K562 (cell line): ENCODE results near the gene CYP51A1. TPM values are rescaled to one million over a fixed set of nuclear protein-coding genes. Genes with fewer than 3 reads are reported as not detected.
A peak's percentile ranks its signal among the peaks of the same experiment; 100 is the strongest.

ENCODE experiments used
- CBFA2T3 ChIP-seq: fragments of 450-650 bp; IDR thresholded peaks from 2 replicates; pipeline ENCODE4 v1.6.1; 2017
- GATAD2B ChIP-seq: fragments of 450-650 bp; IDR thresholded peaks from 2 replicates; pipeline ENCODE4 v1.6.1; 2017; ENCODE audit warnings: mild to moderate bottlenecking, borderline replicate concordance
- HCFC1 ChIP-seq: IDR thresholded peaks from 2 replicates; pipeline ENCODE4 v1.6.1; 2012; ENCODE audit warnings: low read depth, low read length, improper control_type of control experiment
- HLTF ChIP-seq: fragments of 450-650 bp; IDR thresholded peaks from 2 replicates; pipeline ENCODE4 v1.6.1; 2016
- HMG20A ChIP-seq: fragments of 450-650 bp; formaldehyde crosslinking; conservative IDR thresholded peaks from 2 replicates; pipeline ENCODE4 v1.4.0; 2020; ENCODE audit warnings: mild to moderate bottlenecking, mixed read lengths
- HOXB6 ChIP-seq: fragments of 250-450 bp; sonication (Bioruptor Pico); IDR thresholded peaks from 2 replicates; pipeline ENCODE4 v1.5.1; 2022; ENCODE audit warnings: mild to moderate bottlenecking, borderline replicate concordance
- KLF13 ChIP-seq: fragments of 450-650 bp; IDR thresholded peaks from 2 replicates; pipeline ENCODE4 v1.6.1; 2016; ENCODE audit warnings: missing genetic modification characterization, low read depth, mild to moderate bottlenecking, missing compliant biosample characterization, moderate library complexity, borderline replicate concordance
- NFYB ChIP-seq: IDR thresholded peaks from 2 replicates; pipeline ENCODE4 v1.6.1; 2011; ENCODE audit warnings: mild to moderate bottlenecking, moderate library complexity; ENCODE audit not compliant: insufficient read length; ENCODE audit errors: extremely low read depth
- RAD21 ChIP-seq, 2 experiments: fragments of 250-450 bp in 1 of 2; fragments of 450-650 bp in 1 of 2; sonication (Bioruptor Pico) in 1 of 2; formaldehyde crosslinking in 1 of 2; IDR thresholded peaks in 1 of 2; conservative IDR thresholded peaks in 1 of 2; 2 replicates each; pipeline versions ENCODE4 v1.4.0 to v1.8.0; 2020 to 2022; ENCODE audit warnings: mild to moderate bottlenecking in 2 of 2, moderate library complexity in 1 of 2
- RBM17 ChIP-seq: fragments of 200-400 bp; formaldehyde crosslinking; IDR thresholded peaks from 2 replicates; pipeline ENCODE4 v1.6.1; 2017; ENCODE audit warnings: low read depth, mild to moderate bottlenecking, low read length, borderline replicate concordance
- polyA plus RNA-seq, 8 experiments: library from polyadenylated mRNA; depleted of rRNA in 4 of 8; stranded (reverse) in 5 of 8; unstranded in 3 of 8; fragments of >200 nt; fragmentation: Nextera tagmentation in 2 of 8; fragmentation: Illumina TruSeq in 1 of 8; extraction: Ambion mirVana in 2 of 8; extraction: Trizol in 1 of 8; gene quantifications; 2 replicates each; pipeline versions ENCODE4 v1.2.1 to v1.2.3, GENCODE V29; 2011 to 2014; ENCODE audit warnings: inconsistent platforms in 1 of 8, missing spikeins in 1 of 8
- total RNA-seq, 7 experiments: library from RNA; depleted of rRNA in 6 of 7; stranded (reverse); fragments of >200 nt in 6 of 7; fragmentation: Illumina TruSeq in 2 of 7; extraction: Trizol in 2 of 7; gene quantifications; 2 replicates each; pipeline versions ENCODE4 v1.2.1 to v1.2.3, GENCODE V29; 2011 to 2021; ENCODE audit warnings: low replicate concordance in 1 of 7
- TF ChIP-seq, protein P1 (sequence below): fragments of 250-450 bp; sonication (Bioruptor Pico); IDR thresholded peaks from 2 replicates; pipeline ENCODE4 v1.4.0; 2020
- TF ChIP-seq, protein P2 (sequence below): fragments of 250-450 bp; sonication (Bioruptor Pico); IDR thresholded peaks from 2 replicates; pipeline ENCODE4 v1.4.0; 2020; ENCODE audit warnings: mild to moderate bottlenecking, moderate library complexity, borderline replicate concordance
- TF ChIP-seq, protein P3 (sequence below): fragments of 200-400 bp; formaldehyde crosslinking; IDR thresholded peaks from 2 replicates; pipeline ENCODE4 v1.6.1; 2017; ENCODE audit warnings: mild to moderate bottlenecking, low read depth, low read length, moderate library complexity
- TF ChIP-seq, protein P4 (sequence below): IDR thresholded peaks from 2 replicates; pipeline ENCODE4 v1.6.1; 2014; ENCODE audit warnings: antibody characterized with exemption
- TF ChIP-seq, protein P5 (sequence below): fragments of 250-450 bp; sonication (Bioruptor Pico); IDR thresholded peaks from 2 replicates; pipeline ENCODE4 v1.8.0; 2022; ENCODE audit warnings: moderate library complexity, mild to moderate bottlenecking, inconsistent platforms
- TF ChIP-seq, protein P6 (sequence below): IDR thresholded peaks from 2 replicates; pipeline ENCODE4 v1.6.1; 2016; ENCODE audit warnings: missing genetic modification characterization, missing compliant biosample characterization

Gene CYP51A1
- total and polyA plus RNA-seq, 9 of the 15 experiments (the other 6 are each of a cell fraction or from before 2014, with no cell fraction given) = 35.4 to 151 (median 80.3) TPM

DNA sequence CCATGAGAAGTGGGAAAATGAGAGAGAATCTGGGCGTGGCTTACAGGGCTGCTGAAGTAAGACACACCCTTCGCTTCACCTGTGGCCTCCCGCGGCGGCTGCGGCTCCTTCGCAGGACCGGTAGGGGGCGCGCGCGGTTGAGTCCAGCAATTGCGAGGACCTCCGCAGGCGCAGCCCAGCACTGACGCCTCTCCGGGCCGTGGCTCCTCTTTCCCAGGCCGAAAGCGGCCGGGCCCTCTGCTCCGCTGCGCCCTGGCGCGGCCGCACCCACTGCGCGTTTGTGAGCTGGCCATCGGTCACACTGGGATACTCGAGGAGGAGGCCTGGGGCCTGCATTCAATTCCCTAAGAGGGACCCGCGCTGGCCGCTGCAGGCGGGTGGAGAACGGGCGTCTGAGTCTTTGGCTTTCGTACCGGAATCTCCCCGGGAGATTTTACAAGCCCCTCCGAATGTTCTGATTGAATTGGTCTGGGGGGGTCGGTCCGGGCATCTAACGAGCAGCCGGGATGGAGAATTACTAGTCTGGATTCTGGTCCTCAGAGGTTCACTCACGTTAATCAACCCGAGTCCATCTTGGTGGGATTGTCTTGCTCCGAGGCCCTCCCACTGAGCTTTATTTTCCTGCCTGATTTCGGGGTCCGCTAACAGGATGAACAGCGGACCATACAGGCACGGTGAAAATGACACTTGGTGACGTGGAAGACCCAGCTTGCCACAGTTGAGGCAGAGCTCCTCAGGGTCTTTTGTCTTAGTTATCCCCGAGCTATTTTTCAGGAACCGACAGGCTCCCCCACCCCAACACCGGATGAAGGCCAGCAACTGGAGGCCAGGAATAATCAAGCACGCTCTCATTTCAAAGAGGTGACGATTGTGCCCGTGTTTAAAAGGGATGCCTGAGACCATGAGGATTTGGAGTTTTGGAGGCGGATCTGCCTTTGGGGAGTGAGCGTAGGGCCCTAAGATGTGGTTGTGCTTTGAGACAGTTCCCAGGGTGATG lies 44.9 kb upstream of the CYP51A1 start, which contains the start of gene LRRD1 (continued):
- TF ChIP-seq, protein P1, sequence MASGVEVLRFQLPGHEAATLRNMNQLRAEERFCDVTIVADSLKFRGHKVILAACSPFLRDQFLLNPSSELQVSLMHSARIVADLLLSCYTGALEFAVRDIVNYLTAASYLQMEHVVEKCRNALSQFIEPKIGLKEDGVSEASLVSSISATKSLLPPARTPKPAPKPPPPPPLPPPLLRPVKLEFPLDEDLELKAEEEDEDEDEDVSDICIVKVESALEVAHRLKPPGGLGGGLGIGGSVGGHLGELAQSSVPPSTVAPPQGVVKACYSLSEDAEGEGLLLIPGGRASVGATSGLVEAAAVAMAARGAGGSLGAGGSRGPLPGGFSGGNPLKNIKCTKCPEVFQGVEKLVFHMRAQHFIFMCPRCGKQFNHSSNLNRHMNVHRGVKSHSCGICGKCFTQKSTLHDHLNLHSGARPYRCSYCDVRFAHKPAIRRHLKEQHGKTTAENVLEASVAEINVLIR = no peak
- TF ChIP-seq HOXB6 = no peak
- TF ChIP-seq, protein P2, sequence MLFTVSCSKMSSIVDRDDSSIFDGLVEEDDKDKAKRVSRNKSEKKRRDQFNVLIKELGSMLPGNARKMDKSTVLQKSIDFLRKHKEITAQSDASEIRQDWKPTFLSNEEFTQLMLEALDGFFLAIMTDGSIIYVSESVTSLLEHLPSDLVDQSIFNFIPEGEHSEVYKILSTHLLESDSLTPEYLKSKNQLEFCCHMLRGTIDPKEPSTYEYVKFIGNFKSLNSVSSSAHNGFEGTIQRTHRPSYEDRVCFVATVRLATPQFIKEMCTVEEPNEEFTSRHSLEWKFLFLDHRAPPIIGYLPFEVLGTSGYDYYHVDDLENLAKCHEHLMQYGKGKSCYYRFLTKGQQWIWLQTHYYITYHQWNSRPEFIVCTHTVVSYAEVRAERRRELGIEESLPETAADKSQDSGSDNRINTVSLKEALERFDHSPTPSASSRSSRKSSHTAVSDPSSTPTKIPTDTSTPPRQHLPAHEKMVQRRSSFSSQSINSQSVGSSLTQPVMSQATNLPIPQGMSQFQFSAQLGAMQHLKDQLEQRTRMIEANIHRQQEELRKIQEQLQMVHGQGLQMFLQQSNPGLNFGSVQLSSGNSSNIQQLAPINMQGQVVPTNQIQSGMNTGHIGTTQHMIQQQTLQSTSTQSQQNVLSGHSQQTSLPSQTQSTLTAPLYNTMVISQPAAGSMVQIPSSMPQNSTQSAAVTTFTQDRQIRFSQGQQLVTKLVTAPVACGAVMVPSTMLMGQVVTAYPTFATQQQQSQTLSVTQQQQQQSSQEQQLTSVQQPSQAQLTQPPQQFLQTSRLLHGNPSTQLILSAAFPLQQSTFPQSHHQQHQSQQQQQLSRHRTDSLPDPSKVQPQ (CRISPR knock-in tag) = no peak
- TF ChIP-seq HCFC1 = no peak
- TF ChIP-seq, protein P3, sequence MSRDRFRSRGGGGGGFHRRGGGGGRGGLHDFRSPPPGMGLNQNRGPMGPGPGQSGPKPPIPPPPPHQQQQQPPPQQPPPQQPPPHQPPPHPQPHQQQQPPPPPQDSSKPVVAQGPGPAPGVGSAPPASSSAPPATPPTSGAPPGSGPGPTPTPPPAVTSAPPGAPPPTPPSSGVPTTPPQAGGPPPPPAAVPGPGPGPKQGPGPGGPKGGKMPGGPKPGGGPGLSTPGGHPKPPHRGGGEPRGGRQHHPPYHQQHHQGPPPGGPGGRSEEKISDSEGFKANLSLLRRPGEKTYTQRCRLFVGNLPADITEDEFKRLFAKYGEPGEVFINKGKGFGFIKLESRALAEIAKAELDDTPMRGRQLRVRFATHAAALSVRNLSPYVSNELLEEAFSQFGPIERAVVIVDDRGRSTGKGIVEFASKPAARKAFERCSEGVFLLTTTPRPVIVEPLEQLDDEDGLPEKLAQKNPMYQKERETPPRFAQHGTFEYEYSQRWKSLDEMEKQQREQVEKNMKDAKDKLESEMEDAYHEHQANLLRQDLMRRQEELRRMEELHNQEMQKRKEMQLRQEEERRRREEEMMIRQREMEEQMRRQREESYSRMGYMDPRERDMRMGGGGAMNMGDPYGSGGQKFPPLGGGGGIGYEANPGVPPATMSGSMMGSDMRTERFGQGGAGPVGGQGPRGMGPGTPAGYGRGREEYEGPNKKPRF = no peak
- TF ChIP-seq RBM17 = no peak
- TF ChIP-seq RAD21 (CRISPR knock-in tag; conservative IDR thresholded peaks at IDR 0.05 in 1 of 2, IDR thresholded peaks at IDR 0.05 in 1 of 2) = peak in 1 of 2 experiments; percentile 32; a peak in 2 of 4 replicates
- TF ChIP-seq HMG20A = no peak
- TF ChIP-seq GATAD2B = no peak
- TF ChIP-seq, protein P4, sequence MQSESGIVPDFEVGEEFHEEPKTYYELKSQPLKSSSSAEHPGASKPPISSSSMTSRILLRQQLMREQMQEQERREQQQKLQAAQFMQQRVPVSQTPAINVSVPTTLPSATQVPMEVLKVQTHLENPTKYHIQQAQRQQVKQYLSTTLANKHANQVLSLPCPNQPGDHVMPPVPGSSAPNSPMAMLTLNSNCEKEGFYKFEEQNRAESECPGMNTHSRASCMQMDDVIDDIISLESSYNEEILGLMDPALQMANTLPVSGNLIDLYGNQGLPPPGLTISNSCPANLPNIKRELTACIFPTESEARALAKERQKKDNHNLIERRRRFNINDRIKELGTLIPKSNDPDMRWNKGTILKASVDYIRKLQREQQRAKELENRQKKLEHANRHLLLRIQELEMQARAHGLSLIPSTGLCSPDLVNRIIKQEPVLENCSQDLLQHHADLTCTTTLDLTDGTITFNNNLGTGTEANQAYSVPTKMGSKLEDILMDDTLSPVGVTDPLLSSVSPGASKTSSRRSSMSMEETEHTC = no peak
- no peak for TF ChIP-seq NFYB
- no peak for TF ChIP-seq CBFA2T3
- no peak for TF ChIP-seq HLTF
- TF ChIP-seq KLF13 (tag) = no peak
- TF ChIP-seq, protein P5, sequence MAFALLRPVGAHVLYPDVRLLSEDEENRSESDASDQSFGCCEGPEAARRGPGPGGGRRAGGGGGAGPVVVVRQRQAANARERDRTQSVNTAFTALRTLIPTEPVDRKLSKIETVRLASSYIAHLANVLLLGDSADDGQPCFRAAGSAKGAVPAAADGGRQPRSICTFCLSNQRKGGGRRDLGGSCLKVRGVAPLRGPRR (CRISPR knock-in tag) = no peak
- TF ChIP-seq, protein P6, sequence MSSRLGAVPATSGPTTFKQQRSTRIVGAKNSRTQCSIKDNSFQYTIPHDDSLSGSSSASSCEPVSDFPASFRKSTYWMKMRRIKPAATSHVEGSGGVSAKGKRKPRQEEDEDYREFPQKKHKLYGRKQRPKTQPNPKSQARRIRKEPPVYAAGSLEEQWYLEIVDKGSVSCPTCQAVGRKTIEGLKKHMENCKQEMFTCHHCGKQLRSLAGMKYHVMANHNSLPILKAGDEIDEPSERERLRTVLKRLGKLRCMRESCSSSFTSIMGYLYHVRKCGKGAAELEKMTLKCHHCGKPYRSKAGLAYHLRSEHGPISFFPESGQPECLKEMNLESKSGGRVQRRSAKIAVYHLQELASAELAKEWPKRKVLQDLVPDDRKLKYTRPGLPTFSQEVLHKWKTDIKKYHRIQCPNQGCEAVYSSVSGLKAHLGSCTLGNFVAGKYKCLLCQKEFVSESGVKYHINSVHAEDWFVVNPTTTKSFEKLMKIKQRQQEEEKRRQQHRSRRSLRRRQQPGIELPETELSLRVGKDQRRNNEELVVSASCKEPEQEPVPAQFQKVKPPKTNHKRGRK (tag) = no peak
